Measurements from ENCODE around the gene UGT1A7.
"Not testable (repeated sequence)": the region's sequence is repeated elsewhere in the genome, so short reads cannot be mapped to it uniquely, and the experiment has no call there.

Gene UGT1A7

GRCh38 chr2:233680361-233681045 lies 1.2 kb upstream of the UGT1A7 start:
- DNase-seq (ENCODE audit: low spot score), result no peak

- DNase-seq (ENCODE audit: low spot score), result no peak
Measured at GRCh38 chr2:233684640-233685039, 2.9 kb downstream of the UGT1A7 start.

- no peak for DNase-seq (ENCODE audit: low spot score)
Measured at GRCh38 chr2:233686928-233687327, 5.2 kb downstream of the UGT1A7 start.

GRCh38 chr2:233688341-233688740 lies 6.6 kb downstream of the UGT1A7 start:
- no peak for DNase-seq (ENCODE audit: low spot score)

GRCh38 chr2:233689031-233689430 lies 7.3 kb downstream of the UGT1A7 start:
- no peak for DNase-seq (ENCODE audit: low spot score)

- DNase-seq (ENCODE audit: low spot score), result no peak
Measured at GRCh38 chr2:233689501-233689900, 7.8 kb downstream of the UGT1A7 start.

GRCh38 chr2:233690444-233690843 lies 8.7 kb downstream of the UGT1A7 start:
- DNase-seq (ENCODE audit: low spot score), result no peak

GRCh38 chr2:233691443-233692433 lies 10.0 kb downstream of the UGT1A7 start:
- no peak for DNase-seq (ENCODE audit: low spot score)

GRCh38 chr2:233692648-233693047 lies 10.9 kb downstream of the UGT1A7 start, which contains the start of gene UGT1A6:
TSS of gene UGT1A6 (plus strand) at chr2:233692890. CDS start at chr2:233693005, 115 bp downstream.
- no peak for DNase-seq (ENCODE audit: low spot score)

GRCh38 chr2:233693963-233694362 lies 12.3 kb downstream of the UGT1A7 start:
- DNase-seq (ENCODE audit: low spot score), result no peak

- no peak for DNase-seq (ENCODE audit: low spot score)
Measured at GRCh38 chr2:233698740-233699139, 17.0 kb downstream of the UGT1A7 start.

- DNase-seq (ENCODE audit: low spot score), result no peak
Measured at GRCh38 chr2:233699424-233700027, 17.8 kb downstream of the UGT1A7 start.

GRCh38 chr2:233700028-233700635 lies 18.4 kb downstream of the UGT1A7 start:
- DNase-seq (ENCODE audit: low spot score), result no peak

- DNase-seq (ENCODE audit: low spot score), result not testable (repeated sequence)
Measured at GRCh38 chr2:233700842-233701241, 19.1 kb downstream of the UGT1A7 start.

- DNase-seq (ENCODE audit: low spot score), result no peak
Measured at GRCh38 chr2:233702238-233702637, 20.5 kb downstream of the UGT1A7 start.

- DNase-seq (ENCODE audit: low spot score), result no peak
Measured at GRCh38 chr2:233705911-233706506, 24.3 kb downstream of the UGT1A7 start.

- DNase-seq (ENCODE audit: low spot score), result no peak
Measured at GRCh38 chr2:233706720-233707119, 25.0 kb downstream of the UGT1A7 start.

GRCh38 chr2:233707940-233708644 lies 26.4 kb downstream of the UGT1A7 start:
- DNase-seq (ENCODE audit: low spot score), result no peak

GRCh38 chr2:233708942-233709341 lies 27.2 kb downstream of the UGT1A7 start:
- no peak for DNase-seq (ENCODE audit: low spot score)

GRCh38 chr2:233711312-233712008 lies 29.8 kb downstream of the UGT1A7 start:
- DNase-seq (ENCODE audit: low spot score), result peak; percentile 57
